Measurements from ENCODE around the gene MEAK7.
"Not testable (repeated sequence)": the region's sequence is repeated elsewhere in the genome, so short reads cannot be mapped to it uniquely, and the experiment has no call there.

Gene MEAK7

DNA sequence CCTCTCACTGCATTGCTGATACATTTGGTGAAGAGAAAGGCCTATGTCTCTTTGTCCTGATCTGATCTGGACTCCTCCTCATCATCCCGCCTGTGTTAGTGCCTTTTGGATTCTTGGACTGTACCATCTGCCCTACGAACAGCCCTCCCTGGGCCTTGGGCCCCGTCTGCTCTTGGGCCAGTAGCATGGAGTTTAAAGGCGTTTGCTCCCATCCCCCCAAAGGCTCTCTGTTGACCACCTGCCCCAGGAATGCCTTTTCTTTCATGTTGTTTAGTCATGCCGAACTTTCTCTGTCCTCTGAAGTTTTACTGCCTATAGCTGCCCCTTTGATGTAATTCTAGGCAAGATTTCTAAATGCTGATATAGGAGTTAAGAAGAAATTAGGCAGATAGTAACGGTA lies 30.9 kb upstream of the MEAK7 start:
- peak; percentile 57 for DNase-seq

GRCh38 chr16:84534815-84535214 lies 30.4 kb upstream of the MEAK7 start:
- no peak for DNase-seq

DNA sequence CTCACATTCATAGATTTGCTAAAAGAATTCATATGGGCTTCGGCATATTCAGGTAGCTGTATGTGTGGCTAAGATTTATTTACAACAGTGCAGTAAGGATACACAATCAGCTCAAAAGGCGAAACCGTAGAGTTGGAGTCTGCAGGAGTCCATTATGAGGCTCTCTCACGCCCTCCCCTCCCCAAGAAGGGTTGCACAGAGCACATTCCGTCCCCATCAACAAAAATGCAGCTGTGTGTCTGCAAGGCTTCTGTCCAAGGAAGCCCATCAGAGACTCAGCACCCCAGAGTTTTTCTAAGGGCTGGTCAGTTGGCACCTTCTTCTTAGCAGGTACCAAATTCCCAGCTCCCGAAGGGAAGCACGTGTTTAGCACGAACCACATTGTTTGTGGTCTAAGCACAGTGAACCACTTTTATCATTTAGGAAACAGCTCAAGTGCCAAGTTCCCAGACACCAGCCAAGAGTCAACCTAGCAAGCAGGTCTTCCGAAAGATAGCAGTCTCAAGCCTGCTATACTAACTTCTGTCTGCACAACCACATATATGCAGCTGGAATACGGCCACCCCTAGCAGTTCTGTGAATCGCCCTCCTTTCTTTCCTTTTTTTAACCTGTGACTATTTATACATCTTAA lies 28.5 kb upstream of the MEAK7 start:
- DNase-seq: no peak

DNA sequence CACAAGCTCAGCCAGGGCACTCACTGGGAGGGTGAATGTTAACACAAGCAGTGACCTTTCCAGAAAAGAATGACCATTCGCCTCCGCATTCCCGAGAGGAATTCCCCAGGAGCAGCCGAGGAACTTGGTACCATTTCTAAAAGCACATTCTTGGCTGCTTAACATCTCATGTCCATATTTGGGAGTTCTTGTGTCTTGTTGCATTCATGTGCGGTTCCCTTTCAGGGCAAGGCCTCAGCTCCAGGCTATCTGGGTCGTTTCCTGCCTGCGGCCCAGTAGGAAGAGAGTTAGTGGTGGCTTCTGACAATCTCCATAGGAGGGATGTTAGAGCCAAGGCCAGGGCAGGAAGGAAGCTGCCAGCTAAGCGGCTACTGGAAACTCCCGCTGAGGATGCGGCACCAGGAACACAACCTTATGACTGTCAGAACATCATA lies 27.8 kb upstream of the MEAK7 start:
- DNase-seq: peak; percentile 54

GRCh38 chr16:84531671-84532111 lies 27.2 kb upstream of the MEAK7 start:
- no peak for DNase-seq

DNA sequence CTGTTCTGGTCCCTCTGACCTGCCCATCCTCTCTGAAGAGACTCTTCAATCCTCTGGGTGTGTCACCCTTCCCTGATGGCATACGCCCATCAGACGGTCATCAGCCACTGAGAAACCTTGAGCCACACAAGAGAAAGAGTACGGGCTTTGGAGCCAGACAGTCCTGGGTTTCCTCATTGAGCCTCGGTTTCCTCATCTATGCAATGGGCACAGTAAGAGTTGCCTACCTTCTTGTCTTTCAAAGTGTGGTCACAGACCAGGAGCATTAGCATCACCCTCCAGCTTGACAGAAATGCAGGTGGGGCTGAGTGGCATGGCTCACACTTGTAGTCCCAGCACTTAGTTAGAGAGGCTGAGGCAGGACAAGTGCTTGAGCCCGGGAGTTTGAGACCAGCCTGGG lies 26.1 kb upstream of the MEAK7 start:
- DNase-seq: no peak

DNA sequence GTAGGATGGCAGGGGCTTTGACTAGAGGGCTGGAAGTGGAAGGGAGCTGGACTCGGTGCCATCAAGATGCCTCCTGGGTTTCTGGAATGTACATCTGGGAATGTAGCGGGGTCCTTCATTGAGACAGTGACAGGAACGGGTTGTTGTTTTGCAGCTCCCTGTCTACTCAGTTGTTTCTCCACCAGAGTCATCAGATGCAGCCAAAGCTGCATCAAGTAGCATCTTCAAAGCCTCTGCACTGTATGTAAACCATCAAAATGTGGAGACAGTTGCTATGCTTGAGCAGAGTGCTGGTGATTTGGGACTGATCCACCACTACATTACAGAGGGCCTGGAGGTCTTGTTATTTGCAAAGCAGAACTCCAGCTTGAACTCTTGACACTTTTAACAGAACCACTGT lies 25.1 kb upstream of the MEAK7 start:
- no peak for DNase-seq

DNA sequence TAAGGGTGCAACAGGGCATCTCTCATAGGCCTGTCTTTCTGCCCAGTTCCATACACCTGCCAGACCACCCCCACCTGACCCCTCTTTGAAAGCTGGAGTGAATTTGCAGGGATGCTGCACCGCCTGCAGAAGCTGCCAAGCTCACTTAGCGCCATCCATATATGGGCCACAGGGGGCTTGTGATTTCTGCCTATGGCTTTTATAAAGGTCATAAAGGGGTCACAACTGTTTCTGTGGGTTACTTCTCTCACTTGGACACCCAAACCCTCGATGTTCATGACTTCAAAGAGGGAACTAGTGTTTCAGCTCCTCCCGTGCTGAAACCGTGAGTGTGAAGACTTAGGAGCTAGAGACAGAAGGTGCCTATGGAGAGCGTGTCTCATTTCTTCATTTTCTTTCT lies 23.9 kb upstream of the MEAK7 start:
- DNase-seq: no peak

- no peak for DNase-seq
Measured at GRCh38 chr16:84527532-84528269, 23.2 kb upstream of the MEAK7 start.

DNA sequence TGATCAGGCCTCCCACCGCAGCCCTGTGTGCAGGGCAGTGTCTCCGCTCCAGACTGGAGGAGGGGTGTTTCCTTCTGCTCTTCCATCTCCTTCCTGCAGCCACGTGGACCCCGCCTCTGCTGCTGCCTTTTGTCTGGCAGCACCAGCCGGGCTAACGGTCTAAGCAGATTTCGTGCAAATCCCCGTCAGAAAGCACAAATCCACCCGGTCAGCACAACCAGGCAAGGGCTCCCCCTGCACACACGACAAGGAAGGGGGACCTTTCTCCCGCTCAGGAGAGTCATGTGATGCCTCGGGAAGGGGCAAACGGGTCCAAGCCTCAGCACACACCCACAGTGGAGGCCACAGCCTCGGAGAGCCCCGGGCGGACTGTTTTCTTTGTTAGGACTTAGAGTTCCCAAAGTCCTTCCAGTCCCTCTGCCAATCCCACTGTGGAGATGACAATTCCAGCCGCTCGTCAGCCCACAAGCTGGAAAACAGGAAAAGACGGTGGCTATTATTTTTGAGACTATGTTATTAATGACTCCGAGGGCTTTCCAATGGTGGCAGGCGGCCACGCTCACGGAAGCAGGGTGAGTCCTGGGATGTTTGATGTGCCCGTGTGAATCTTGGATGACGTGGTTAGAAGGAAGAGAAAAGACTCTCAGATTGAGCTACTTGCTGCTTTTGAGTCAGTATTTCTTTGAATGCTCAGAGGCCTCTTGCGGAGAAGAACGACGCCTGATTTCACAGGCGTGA lies 22.5 kb upstream of the MEAK7 start:
- peak; percentile 69 for DNase-seq

- not testable (repeated sequence) for DNase-seq
Measured at GRCh38 chr16:84524941-84525581, 20.6 kb upstream of the MEAK7 start.

GRCh38 chr16:84524346-84524920 lies 20.0 kb upstream of the MEAK7 start:
- no peak for DNase-seq

GRCh38 chr16:84521497-84521770 lies 17.0 kb upstream of the MEAK7 start:
- DNase-seq: no peak

GRCh38 chr16:84520725-84521496 lies 16.5 kb upstream of the MEAK7 start:
- no peak for DNase-seq

GRCh38 chr16:84519855-84520254 lies 15.4 kb upstream of the MEAK7 start:
- no peak for DNase-seq

GRCh38 chr16:84518804-84519341 lies 14.4 kb upstream of the MEAK7 start:
- DNase-seq: no peak

DNA sequence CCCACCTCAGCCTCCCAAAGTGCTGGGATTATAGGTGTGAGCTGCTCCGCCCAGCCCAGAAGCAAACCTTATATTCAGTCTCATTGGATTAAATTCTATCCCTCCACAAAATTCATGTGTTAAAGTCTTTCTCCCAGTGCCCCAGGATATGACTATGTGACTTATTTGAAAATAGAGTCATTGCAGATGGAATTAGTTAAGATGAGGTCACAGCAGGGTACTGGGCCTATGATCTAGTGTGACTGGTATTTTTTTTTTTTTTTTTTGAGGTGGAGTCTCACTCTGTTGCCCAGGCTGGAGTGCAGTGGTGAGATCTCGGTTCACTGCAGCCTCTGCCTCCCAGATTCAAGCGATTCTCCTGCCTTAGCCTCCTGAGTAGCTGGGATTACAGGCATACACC lies 13.8 kb upstream of the MEAK7 start:
- not testable (repeated sequence) for DNase-seq

DNA sequence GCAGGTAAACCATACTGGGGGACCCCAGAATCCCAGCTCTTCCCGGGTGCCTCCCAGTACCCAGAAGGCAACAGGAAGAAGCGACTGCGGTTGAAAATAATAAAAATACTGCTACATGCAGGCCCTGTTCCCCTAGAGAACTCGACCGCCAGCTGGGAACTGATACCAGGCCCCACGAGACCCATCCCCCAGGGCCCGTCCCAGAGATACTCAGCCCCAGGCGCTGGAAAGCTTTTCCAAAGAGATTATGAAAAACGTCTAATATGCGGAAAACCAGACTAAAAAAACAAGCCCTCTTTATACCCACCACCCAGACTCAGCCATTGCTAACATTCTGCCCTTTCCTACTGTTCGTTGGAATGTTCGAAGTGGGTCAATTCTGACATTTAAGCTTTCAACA lies 12.9 kb upstream of the MEAK7 start:
- DNase-seq: no peak

DNA sequence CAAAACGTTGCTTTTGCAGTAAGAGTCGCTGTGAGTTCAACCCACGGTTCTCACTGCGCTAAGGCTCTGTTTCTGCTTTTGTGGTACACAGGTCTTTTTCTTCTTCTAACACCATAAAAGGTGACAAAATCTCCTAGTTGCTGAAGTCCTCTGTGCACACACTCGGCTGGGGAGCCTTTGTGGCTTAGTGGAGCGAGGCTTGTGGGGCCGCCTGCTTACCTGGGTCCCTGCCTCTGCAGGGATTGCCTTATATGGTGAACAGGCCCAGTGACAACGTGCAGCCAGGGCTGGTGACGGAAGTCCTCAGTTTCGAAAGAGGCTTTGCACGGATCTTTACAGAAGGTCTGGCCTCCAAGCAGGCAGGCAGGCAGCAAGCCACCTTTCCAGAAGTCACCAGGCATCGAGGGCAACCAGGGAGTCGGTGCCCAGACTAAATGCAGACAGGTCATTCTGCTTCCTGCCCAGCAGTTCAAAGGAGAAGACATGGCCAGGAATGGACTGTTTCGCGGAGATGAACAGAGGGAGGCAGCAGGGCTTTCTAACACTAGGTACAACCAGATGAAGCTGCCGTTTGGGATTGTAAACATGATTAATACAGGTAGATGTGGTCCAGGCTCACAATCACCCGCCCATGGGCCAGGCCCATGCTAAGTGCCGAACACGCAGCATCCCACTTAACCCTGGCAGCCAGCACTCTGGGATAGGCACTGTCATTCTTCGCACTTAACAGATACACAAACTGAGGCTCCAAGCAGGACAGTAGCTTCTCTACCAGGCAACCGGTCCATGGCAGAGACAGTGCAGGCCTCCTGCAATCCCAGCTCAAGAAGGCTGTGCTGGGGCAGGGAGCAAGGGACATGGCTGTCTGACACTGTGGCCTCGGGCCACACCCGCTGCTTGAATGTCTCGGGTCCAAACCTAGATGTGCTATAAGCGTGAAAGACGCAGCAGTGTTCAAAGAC lies 10.7 kb upstream of the MEAK7 start:
- DNase-seq: no peak

GRCh38 chr16:84514295-84514873 lies 9.9 kb upstream of the MEAK7 start:
- no peak for DNase-seq

Measured in right kidney (tissue), 1 donor.